Activated CD8-positive, alpha-beta T cell treated with anti-CD3 and anti-CD28 coated beads for 36 hours (primary cell): Measurements from ENCODE around the gene CHL1. TPM values are rescaled to one million over a fixed set of nuclear protein-coding genes. Genes with fewer than 3 reads are reported as not detected.

Experiments used
- ATAC-seq: fragments of 200-7000 bp; cut with Tn5 transposase; one replicate; pipeline ENCODE4 v1.10.0; 2021; ENCODE audit warnings: mild to moderate bottlenecking, moderate library complexity
- CTCF ChIA-PET: fragments of 350-600 bp; sonication (Branson Sonifier 250); formaldehyde crosslinking; loops from one replicate; lab custom pipeline; 2021; ENCODE audit warnings: antibody characterized with exemption; lab: Charles Lee
- POLR2A ChIA-PET: fragments of 350-600 bp; sonication (Branson Sonifier 250); formaldehyde crosslinking; loops from one replicate; lab custom pipeline; 2021; ENCODE audit warnings: antibody characterized with exemption; lab: Charles Lee
- DNase-seq: peaks from one replicate; pipeline ENCODE4 v3.0.0-alpha.2; 2020
- H3K27ac Mint-ChIP-seq: one replicate; pipeline ENCODE4 v1.8.0; 2021; ENCODE audit warnings: mild to moderate bottlenecking, mixed read lengths
- H3K27me3 Mint-ChIP-seq: one replicate; pipeline ENCODE4 v1.8.0; 2021; ENCODE audit warnings: mixed read lengths
- H3K36me3 Mint-ChIP-seq: one replicate; pipeline ENCODE4 v1.8.0; 2021; ENCODE audit warnings: low read depth, mixed read lengths
- H3K4me1 Mint-ChIP-seq: one replicate; pipeline ENCODE4 v1.8.0; 2021; ENCODE audit warnings: low read depth, mixed read lengths
- H3K4me3 Mint-ChIP-seq: one replicate; pipeline ENCODE4 v1.8.0; 2021; ENCODE audit warnings: mild to moderate bottlenecking, moderate library complexity, mixed read lengths
- H3K9me3 Mint-ChIP-seq: one replicate; pipeline ENCODE4 v1.8.0; 2021; ENCODE audit warnings: mixed read lengths
- intact Hi-C: fragments of 100-400 bp; cut with micrococcal nuclease; formaldehyde crosslinking; loops from one replicate; pipeline ENCODE4 v1.10.0; 2022
- total RNA-seq, 2 experiments: library from RNA; stranded (reverse); gene quantifications; one replicate each; pipeline ENCODE4 v1.2.3, GENCODE V29; 2021
- TF ChIP-seq, protein P1 (sequence below): fragments of 200-600 bp; IDR thresholded peaks from one replicate; pipeline ENCODE4 v1.8.0; 2022; ENCODE audit warnings: antibody characterized with exemption, mild to moderate bottlenecking

CHL1 gene
- total RNA-seq, 2 experiments from 2014 or later, result not detected

DNA sequence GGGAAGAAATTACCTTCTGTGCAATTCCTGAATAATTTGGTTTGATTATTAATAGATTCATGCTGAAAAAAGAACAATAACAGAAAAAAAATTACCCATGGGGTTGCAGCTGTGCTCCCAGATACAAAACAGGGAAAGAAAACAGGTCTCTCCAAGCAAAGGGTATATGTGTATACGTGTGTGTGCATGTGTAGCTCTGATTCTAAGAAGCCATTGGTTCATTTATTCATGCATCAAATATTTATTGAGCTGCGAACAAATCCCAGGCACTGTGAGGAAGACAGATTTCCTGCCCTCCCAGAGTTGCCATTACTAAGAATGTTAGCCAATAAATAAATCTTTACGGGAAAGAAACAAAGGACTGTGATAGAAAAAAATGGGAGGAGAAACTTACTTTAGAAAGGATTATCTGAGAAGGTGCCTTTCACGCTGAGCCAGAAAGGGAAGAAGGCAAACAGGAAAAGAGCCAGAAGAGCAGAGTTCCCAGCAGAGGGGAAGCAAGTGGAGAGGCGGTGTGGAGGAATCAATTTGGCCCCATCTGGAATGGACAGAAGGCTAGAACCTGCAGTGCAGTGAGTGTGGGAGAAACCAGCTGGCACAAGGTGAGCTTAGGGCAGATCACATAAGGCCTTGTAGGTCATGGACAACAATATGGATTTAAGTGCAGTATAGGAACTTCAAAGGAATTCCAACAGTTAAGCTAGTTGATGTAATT is 20.7 kb downstream of the CHL1 start:
- no peak overlapping the region for H3K27ac Mint-ChIP-seq
- no peaks in the 10 kb centered on the region for H3K36me3 Mint-ChIP-seq
- no peak for ATAC-seq
- no peaks in the 10 kb centered on the region for H3K4me1 Mint-ChIP-seq
- POLR2A ChIA-PET, result no interaction called here
- TF ChIP-seq, protein P1, sequence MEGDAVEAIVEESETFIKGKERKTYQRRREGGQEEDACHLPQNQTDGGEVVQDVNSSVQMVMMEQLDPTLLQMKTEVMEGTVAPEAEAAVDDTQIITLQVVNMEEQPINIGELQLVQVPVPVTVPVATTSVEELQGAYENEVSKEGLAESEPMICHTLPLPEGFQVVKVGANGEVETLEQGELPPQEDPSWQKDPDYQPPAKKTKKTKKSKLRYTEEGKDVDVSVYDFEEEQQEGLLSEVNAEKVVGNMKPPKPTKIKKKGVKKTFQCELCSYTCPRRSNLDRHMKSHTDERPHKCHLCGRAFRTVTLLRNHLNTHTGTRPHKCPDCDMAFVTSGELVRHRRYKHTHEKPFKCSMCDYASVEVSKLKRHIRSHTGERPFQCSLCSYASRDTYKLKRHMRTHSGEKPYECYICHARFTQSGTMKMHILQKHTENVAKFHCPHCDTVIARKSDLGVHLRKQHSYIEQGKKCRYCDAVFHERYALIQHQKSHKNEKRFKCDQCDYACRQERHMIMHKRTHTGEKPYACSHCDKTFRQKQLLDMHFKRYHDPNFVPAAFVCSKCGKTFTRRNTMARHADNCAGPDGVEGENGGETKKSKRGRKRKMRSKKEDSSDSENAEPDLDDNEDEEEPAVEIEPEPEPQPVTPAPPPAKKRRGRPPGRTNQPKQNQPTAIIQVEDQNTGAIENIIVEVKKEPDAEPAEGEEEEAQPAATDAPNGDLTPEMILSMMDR, result no peak
- no peak overlapping the region for H3K4me3 Mint-ChIP-seq
- peaks cover 5% of the 10 kb centered on the region for H3K9me3 Mint-ChIP-seq
- DNase-seq, result no peak
- intact Hi-C loops, result no loop called here
- CTCF ChIA-PET, result no interaction called here
- no peaks in the 10 kb centered on the region for H3K27me3 Mint-ChIP-seq

DNA sequence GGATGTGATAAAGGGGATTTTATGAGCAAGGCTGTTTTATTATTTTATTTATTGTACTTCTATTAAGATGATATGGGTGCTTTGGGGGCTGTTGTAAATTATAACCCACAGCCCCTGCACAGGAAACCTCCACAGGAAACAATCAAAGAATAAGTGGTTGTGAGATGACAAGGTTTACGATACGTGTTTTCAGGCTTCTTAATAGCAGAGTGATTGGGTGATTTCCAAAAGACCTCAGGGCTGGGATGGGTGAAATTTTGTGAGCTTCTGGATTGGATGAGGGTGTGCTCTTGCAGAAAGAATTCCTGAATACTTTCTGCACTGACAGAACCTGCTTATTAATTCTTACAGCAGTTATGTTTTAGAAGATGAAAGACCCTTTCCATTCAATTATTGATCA is 21.4 kb downstream of the CHL1 start:
- H3K9me3 Mint-ChIP-seq, result peaks cover 9% of the 10 kb centered on the region
- H3K4me1 Mint-ChIP-seq, result no peaks in the 10 kb centered on the region
- no peak for ATAC-seq
- no peak overlapping the region for H3K27ac Mint-ChIP-seq
- ChIA-PET POLR2A (no interaction called here), CTCF (no interaction called here)
- no peak overlapping the region for H3K4me3 Mint-ChIP-seq
- H3K27me3 Mint-ChIP-seq, result no peaks in the 10 kb centered on the region
- TF ChIP-seq, protein P1, result no peak
- intact Hi-C loops, result no loop called here
- no peak for DNase-seq
- no peaks in the 10 kb centered on the region for H3K36me3 Mint-ChIP-seq

DNA sequence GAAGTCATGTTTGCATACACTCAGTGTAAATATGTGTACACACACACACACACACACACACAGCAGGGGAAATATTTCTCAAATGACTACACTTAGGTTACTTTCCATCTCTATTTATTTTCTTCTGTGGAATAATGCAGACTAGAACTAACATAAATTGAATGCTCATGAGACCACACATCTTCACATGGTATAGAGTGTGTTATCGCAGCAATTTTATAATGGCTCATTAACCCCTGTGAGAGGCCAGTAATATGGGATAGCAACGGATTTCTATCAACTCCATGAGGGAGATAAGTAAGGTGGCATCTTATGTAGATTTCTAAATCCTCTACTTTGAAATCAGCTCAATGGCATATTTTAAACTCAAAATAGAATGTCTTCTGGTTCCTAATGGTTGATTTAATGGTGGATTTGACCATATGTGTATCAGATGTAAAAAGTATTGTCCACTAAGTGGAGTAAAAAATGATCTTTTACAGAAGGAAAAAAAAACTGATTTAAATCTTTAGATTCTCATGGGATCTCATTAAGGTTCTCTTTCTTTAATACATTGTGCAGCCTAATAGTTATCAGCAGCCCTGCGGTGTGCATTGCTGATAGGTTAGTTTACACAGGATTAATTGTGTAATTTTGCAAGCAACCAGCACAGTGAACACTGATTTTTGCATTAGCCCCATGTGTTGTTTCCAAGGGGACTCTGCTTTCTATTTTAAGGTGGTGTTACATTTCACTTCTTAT is 32.0 kb downstream of the CHL1 start:
- intact Hi-C loops, result no loop called here
- no peak overlapping the region for H3K4me3 Mint-ChIP-seq

DNA sequence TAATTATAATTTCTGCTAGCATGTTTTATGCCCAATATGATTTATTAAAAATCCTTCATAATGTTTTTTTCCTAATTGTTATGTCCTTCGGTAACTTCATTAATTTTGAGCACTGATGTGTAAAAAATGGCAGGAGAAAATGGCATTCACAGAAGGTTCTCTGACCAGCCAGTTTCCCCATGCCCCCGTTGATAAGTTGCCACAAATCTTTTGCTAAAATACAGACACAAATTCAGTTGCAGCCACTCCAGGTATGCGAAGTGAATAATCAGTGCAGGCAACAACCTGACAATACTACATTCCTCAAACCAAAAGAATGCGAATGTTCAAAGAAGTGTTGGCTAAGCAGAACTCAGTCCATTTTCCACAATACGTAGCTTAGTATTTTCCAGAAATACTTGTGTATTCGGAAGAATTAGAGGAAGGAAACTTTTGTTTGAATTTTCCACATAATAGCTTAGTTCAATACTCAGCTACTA is 32.7 kb downstream of the CHL1 start:
- no peak overlapping the region for H3K4me3 Mint-ChIP-seq
- H3K36me3 Mint-ChIP-seq, result no peaks in the 10 kb centered on the region
- ChIA-PET POLR2A (no interaction called here), CTCF (no interaction called here)
- intact Hi-C loops, result no loop called here
- ATAC-seq, result no peak
- no peak overlapping the region for H3K27ac Mint-ChIP-seq
- no peak for DNase-seq
- H3K9me3 Mint-ChIP-seq, result no peaks in the 10 kb centered on the region
- TF ChIP-seq, protein P1, result no peak
- H3K4me1 Mint-ChIP-seq, result no peaks in the 10 kb centered on the region
- no peaks in the 10 kb centered on the region for H3K27me3 Mint-ChIP-seq

More for the DNA sequence above, 32.0 kb downstream of the CHL1 start:
- ChIA-PET CTCF (no interaction called here), POLR2A (no interaction called here)
- ATAC-seq (no peak), DNase-seq (no peak)
- Mint-ChIP-seq H3K36me3 (no peaks in the 10 kb centered on the region), H3K9me3 (peaks cover under 1% of the 10 kb centered on the region), H3K27ac (no peak overlapping the region), H3K27me3 (no peaks in the 10 kb centered on the region), H3K4me1 (no peaks in the 10 kb centered on the region)
- TF ChIP-seq, protein P1, result no peak

DNA sequence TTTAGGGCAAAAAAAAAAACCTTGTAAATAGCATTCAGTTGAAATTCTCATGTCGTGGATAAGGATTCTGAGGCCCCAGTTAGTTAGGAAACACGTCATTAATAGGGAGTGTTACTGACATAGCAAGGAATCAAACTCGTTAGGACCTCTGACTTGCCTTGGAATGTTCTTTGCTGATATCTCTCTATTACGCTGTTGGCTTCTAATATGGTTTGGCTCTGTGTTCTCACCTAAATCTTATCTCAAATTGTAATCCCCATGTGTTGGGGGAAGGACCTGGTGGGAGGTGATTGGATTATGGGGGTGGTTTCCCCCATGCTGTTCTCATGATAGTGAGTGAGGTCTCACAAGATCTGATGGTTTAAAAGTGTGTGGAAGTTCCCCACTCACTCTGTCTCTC is 40.3 kb downstream of the CHL1 start:
- DNase-seq, result no peak
- POLR2A ChIA-PET, result no interaction called here
- H3K4me3 Mint-ChIP-seq, result no peak overlapping the region
- ATAC-seq, result no peak
- peaks cover 2% of the 10 kb centered on the region for H3K9me3 Mint-ChIP-seq
- H3K4me1 Mint-ChIP-seq, result no peaks in the 10 kb centered on the region
- TF ChIP-seq, protein P1, result no peak
- intact Hi-C loops, result no loop called here
- H3K36me3 Mint-ChIP-seq, result no peaks in the 10 kb centered on the region
- no peak overlapping the region for H3K27ac Mint-ChIP-seq
- CTCF ChIA-PET, result no interaction called here
- H3K27me3 Mint-ChIP-seq, result no peaks in the 10 kb centered on the region
